ENCODE measurements around the gene DHRS12.

Gene DHRS12

DNA sequence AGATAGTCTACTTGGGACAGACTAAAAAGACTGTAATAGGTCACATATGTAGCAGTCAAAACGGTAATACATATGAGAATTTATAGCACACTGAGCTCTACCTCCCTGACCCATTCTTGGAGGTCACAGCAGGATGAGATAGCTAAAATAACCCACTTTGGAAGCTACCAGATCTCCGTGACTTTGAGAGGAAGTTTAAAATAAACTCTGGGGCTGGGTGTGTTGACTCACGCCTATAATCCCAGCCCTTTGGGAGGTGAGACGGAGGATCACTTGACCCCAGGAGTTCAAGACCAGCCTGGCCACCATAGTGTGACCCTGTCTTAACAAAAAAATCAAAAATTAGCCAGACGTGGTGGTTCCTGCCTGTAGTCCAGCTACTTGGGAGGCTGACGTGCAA is 45.3 kb downstream of the DHRS12 start:
- Histone ChIP-seq H3K9ac (ENCODE audit: low read depth, low read length, poor library complexity) (no peak overlapping the region), H3K36me3 (replicated peaks in 1 of 2; ENCODE audit: control insufficient read depth in 2 of 2, insufficient read depth in 2 of 2, low read length in 2 of 2) (peaks cover 13 to 73% of the 10 kb centered on the region in 2 donors), H3K79me1 (ENCODE audit: low read depth, low read length) (no peaks in the 10 kb centered on the region), H2AFZ (ENCODE audit: low read length) (no peak overlapping the region), H3K23ac (ENCODE audit: low read depth, low read length, poor library complexity) (no peak overlapping the region), H4K8ac (ENCODE audit: low read depth, low read length) (no peak overlapping the region), H3K14ac (ENCODE audit: low read length) (no peak overlapping the region), H3K27ac (replicated peaks; ENCODE audit: low read length) (no peak overlapping the region), H2BK12ac (ENCODE audit: low read length) (no peak overlapping the region), H2AK5ac (ENCODE audit: low read depth, low read length) (no peak overlapping the region), H4K91ac (ENCODE audit: low read depth, low read length, poor library complexity) (no peak overlapping the region), H3K18ac (ENCODE audit: low read length) (no peak overlapping the region), H3K27me3 (ENCODE audit: control insufficient read depth in 3 of 3, insufficient read depth in 3 of 3, low read depth in 1 of 3, low read length in 3 of 3) (no peaks in the 10 kb centered on the region), H3K4ac (ENCODE audit: low read length) (no peak overlapping the region), H2BK15ac (ENCODE audit: low read length) (no peak overlapping the region), H2BK5ac (ENCODE audit: low read length) (no peak overlapping the region), H3K4me2 (ENCODE audit: insufficient read depth, low read length, poor library complexity, severe bottlenecking) (no peak overlapping the region), H2BK120ac (ENCODE audit: low read depth, low read length) (no peak overlapping the region), H3K4me3 (ENCODE audit: low read length in 2 of 2) (no peak overlapping the region), H3K9me3 (replicated peaks in 1 of 2; ENCODE audit: control insufficient read depth in 2 of 2, insufficient read depth in 1 of 2, low read depth in 1 of 2, low read length in 2 of 2) (no peaks in the 10 kb centered on the region), H3K4me1 (ENCODE audit: control insufficient read depth in 2 of 2, insufficient read depth in 1 of 2, low read depth in 1 of 2, low read length in 2 of 2) (peaks cover 0 to 2% of the 10 kb centered on the region in 2 donors)
- no peak for DNase-seq (ENCODE audit: low spot score)
- no CpG with 5 or more reads among the region's 6 CpGs for WGBS, 2 donors (ENCODE audit: extremely low coverage in 2 of 2, insufficient read length in 2 of 2, insufficient replicate concordance in 1 of 2)

DNA sequence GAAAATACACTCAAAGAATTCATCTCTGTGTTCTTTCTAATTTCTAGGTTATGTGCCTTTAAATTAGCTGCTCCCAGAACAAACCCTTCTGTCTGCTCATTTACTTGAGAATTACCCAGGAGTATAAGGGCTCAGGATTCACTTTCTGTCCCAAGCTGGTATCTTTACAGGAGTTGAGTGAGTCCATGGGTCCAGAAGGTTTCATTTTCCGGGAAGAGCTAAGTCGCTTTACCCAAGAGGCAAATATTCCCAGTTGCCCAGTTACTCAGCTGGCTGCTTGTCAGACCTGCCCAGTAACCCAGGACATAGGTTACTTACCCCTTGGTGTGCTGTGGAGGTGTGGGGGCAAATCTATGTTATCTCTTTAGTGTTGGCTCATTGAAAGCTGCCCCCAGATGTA is 47.3 kb downstream of the DHRS12 start:
- Histone ChIP-seq H2BK5ac (ENCODE audit: low read length) (no peak overlapping the region), H3K14ac (ENCODE audit: low read length) (no peak overlapping the region), H2AFZ (ENCODE audit: low read length) (no peak overlapping the region), H3K27me3 (ENCODE audit: control insufficient read depth in 3 of 3, insufficient read depth in 3 of 3, low read depth in 1 of 3, low read length in 3 of 3) (no peaks in the 10 kb centered on the region), H3K9me3 (replicated peaks in 1 of 2; ENCODE audit: control insufficient read depth in 2 of 2, insufficient read depth in 1 of 2, low read depth in 1 of 2, low read length in 2 of 2) (no peaks in the 10 kb centered on the region), H3K4ac (ENCODE audit: low read length) (no peak overlapping the region), H3K79me1 (ENCODE audit: low read depth, low read length) (no peaks in the 10 kb centered on the region), H3K36me3 (replicated peaks in 1 of 2; ENCODE audit: control insufficient read depth in 2 of 2, insufficient read depth in 2 of 2, low read length in 2 of 2) (peaks cover 19 to 87% of the 10 kb centered on the region in 2 donors), H3K4me3 (ENCODE audit: low read length in 2 of 2) (no peak overlapping the region), H2AK5ac (ENCODE audit: low read depth, low read length) (no peak overlapping the region), H3K23ac (ENCODE audit: low read depth, low read length, poor library complexity) (no peak overlapping the region), H3K9ac (ENCODE audit: low read depth, low read length, poor library complexity) (no peak overlapping the region), H3K4me1 (ENCODE audit: control insufficient read depth in 2 of 2, insufficient read depth in 1 of 2, low read depth in 1 of 2, low read length in 2 of 2) (peaks cover 0 to 2% of the 10 kb centered on the region in 2 donors), H2BK15ac (ENCODE audit: low read length) (no peak overlapping the region), H4K8ac (ENCODE audit: low read depth, low read length) (no peak overlapping the region), H2BK120ac (ENCODE audit: low read depth, low read length) (no peak overlapping the region), H3K27ac (replicated peaks; ENCODE audit: low read length) (no peak overlapping the region), H2BK12ac (ENCODE audit: low read length) (no peak overlapping the region), H4K91ac (ENCODE audit: low read depth, low read length, poor library complexity) (no peak overlapping the region), H3K18ac (ENCODE audit: low read length) (no peak overlapping the region), H3K4me2 (ENCODE audit: insufficient read depth, low read length, poor library complexity, severe bottlenecking) (no peak overlapping the region)
- no CpG with 5 or more reads among the region's 2 CpGs for WGBS, 2 donors (ENCODE audit: extremely low coverage in 2 of 2, insufficient read length in 2 of 2, insufficient replicate concordance in 1 of 2)
- no peak for DNase-seq (ENCODE audit: low spot score)

DNA sequence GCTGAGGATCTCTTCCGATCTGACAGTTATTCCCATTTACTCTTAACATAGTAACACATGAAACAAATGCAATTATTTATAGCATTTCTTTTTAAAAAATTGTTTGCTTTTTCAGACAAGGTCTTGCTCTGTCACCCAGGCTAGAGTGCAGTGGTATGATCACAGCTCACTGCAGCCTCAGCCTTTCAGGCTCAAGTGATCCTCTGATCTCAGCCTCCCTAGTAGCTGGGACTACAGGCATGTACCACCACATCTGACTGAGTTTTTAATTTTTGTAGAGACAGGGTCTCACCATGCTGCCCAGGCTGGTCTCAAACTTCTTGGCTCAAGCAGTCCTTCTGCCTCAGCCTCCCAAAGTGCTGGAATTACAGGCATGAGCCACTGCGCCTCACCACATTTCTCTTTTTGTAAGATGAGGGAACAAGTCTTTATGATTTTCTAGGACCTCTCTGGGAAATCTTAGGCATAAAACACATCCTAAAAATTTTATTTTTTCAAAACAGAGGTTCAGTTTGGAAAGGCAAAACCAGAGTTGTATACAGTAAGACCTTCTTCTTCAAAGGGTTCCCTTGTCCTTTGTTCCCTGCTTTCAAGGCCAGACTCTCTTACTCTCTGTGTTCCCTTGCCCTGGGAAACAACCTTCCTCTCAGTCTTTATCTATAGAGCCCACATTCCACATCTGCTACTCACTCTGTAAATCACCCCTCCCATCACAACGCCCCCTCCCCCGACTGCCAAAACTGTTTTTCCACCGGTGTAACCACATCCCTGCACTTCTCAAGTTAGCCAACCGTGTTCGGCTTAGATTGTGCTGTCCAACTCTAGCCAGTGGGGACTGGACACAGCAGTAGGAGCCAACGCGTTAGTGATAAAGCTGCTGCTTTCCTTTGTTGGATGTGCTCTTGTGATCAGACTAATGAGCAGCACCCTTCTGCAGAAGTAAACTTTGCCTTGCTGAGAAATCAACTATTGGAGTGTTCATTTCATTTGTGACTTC is 56.2 kb downstream of the DHRS12 start:
- no peak overlapping the region for H3K14ac ChIP-seq (ENCODE audit: low read length)
- H3K4me2 ChIP-seq (ENCODE audit: insufficient read depth, low read length, poor library complexity, severe bottlenecking) = no peak overlapping the region
- no peak overlapping the region for H4K91ac ChIP-seq (ENCODE audit: low read depth, low read length, poor library complexity)
- no peaks in the 10 kb centered on the region for H3K27me3 ChIP-seq (ENCODE audit: control insufficient read depth in 3 of 3, insufficient read depth in 3 of 3, low read depth in 1 of 3, low read length in 3 of 3)
- no peak overlapping the region for H3K27ac ChIP-seq (replicated peaks; ENCODE audit: low read length)
- no peak overlapping the region for H2BK120ac ChIP-seq (ENCODE audit: low read depth, low read length)
- no peak overlapping the region for H2AK5ac ChIP-seq (ENCODE audit: low read depth, low read length)
- no peak overlapping the region for H2BK15ac ChIP-seq (ENCODE audit: low read length)
- no peaks in the 10 kb centered on the region for H3K79me1 ChIP-seq (ENCODE audit: low read depth, low read length)
- H2BK12ac ChIP-seq (ENCODE audit: low read length) = no peak overlapping the region
- no peak overlapping the region for H2AFZ ChIP-seq (ENCODE audit: low read length)
- no peak overlapping the region for H3K18ac ChIP-seq (ENCODE audit: low read length)
- H3K36me3 ChIP-seq (replicated peaks in 1 of 2; ENCODE audit: control insufficient read depth in 2 of 2, insufficient read depth in 2 of 2, low read length in 2 of 2) = peaks cover 10 to 58% of the 10 kb centered on the region in 2 donors
- H3K4me3 ChIP-seq (ENCODE audit: low read length in 2 of 2) = peak overlapping the region in 1 of 2 donors; percentile 13
- no peak overlapping the region for H4K8ac ChIP-seq (ENCODE audit: low read depth, low read length)
- H3K23ac ChIP-seq (ENCODE audit: low read depth, low read length, poor library complexity) = no peak overlapping the region
- peak overlapping the region; percentile 9 for H3K9ac ChIP-seq (ENCODE audit: low read depth, low read length, poor library complexity)
- peaks cover 7 to 23% of the 10 kb centered on the region in 2 donors for H3K9me3 ChIP-seq (replicated peaks in 1 of 2; ENCODE audit: control insufficient read depth in 2 of 2, insufficient read depth in 1 of 2, low read depth in 1 of 2, low read length in 2 of 2)
- H3K4ac ChIP-seq (ENCODE audit: low read length) = no peak overlapping the region
- DNase-seq (ENCODE audit: low spot score) = no peak
- H3K4me1 ChIP-seq (ENCODE audit: control insufficient read depth in 2 of 2, insufficient read depth in 1 of 2, low read depth in 1 of 2, low read length in 2 of 2) = no peaks in the 10 kb centered on the region
- 100% methylated on average over 2 of the region's 9 CpGs; no CpG with 5 or more reads in 1 of the 2 donors for WGBS, 2 donors (ENCODE audit: extremely low coverage in 2 of 2, insufficient read length in 2 of 2, insufficient replicate concordance in 1 of 2)
- no peak overlapping the region for H2BK5ac ChIP-seq (ENCODE audit: low read length)

DNA sequence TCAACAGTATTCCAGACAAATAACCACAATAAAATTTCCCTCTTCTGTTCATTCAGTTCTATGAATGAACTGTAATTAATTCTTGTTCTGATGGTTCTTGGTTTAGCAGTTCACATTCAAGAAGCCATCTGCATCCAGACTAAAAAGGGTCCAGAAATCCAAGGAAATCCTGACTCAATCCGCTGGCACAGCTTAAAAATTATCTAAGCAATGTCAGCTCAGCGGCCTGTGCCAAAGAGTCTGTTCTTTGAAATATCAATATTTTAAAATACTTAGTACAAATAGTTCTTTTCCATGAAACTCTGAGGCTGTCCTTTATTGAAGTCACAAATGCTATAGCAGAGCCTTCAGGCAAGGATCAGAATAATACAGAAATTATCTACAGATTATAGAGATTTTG is 57.2 kb downstream of the DHRS12 start:
- Histone ChIP-seq H2BK5ac (ENCODE audit: low read length) (no peak overlapping the region), H3K14ac (ENCODE audit: low read length) (no peak overlapping the region), H3K79me1 (ENCODE audit: low read depth, low read length) (no peaks in the 10 kb centered on the region), H2BK15ac (ENCODE audit: low read length) (no peak overlapping the region), H3K18ac (ENCODE audit: low read length) (no peak overlapping the region), H4K8ac (ENCODE audit: low read depth, low read length) (no peak overlapping the region), H3K4me2 (ENCODE audit: insufficient read depth, low read length, poor library complexity, severe bottlenecking) (no peak overlapping the region), H3K27me3 (ENCODE audit: control insufficient read depth in 3 of 3, insufficient read depth in 3 of 3, low read depth in 1 of 3, low read length in 3 of 3) (no peaks in the 10 kb centered on the region), H2AFZ (ENCODE audit: low read length) (no peak overlapping the region), H3K23ac (ENCODE audit: low read depth, low read length, poor library complexity) (no peak overlapping the region), H2AK5ac (ENCODE audit: low read depth, low read length) (no peak overlapping the region), H3K9ac (ENCODE audit: low read depth, low read length, poor library complexity) (no peak overlapping the region), H3K9me3 (replicated peaks in 1 of 2; ENCODE audit: control insufficient read depth in 2 of 2, insufficient read depth in 1 of 2, low read depth in 1 of 2, low read length in 2 of 2) (peaks cover 7 to 23% of the 10 kb centered on the region in 2 donors), H2BK120ac (ENCODE audit: low read depth, low read length) (no peak overlapping the region), H3K4ac (ENCODE audit: low read length) (no peak overlapping the region), H3K36me3 (replicated peaks in 1 of 2; ENCODE audit: control insufficient read depth in 2 of 2, insufficient read depth in 2 of 2, low read length in 2 of 2) (peaks cover 7 to 50% of the 10 kb centered on the region in 2 donors), H2BK12ac (ENCODE audit: low read length) (no peak overlapping the region), H3K27ac (replicated peaks; ENCODE audit: low read length) (no peak overlapping the region), H4K91ac (ENCODE audit: low read depth, low read length, poor library complexity) (no peak overlapping the region), H3K4me3 (ENCODE audit: low read length in 2 of 2) (no peak overlapping the region), H3K4me1 (ENCODE audit: control insufficient read depth in 2 of 2, insufficient read depth in 1 of 2, low read depth in 1 of 2, low read length in 2 of 2) (no peaks in the 10 kb centered on the region)
- WGBS, 2 donors (ENCODE audit: extremely low coverage in 2 of 2, insufficient read length in 2 of 2, insufficient replicate concordance in 1 of 2) = no CpG with 5 or more reads among the region's 2 CpGs
- no peak for DNase-seq (ENCODE audit: low spot score)

Data from neuronal stem cell (in vitro differentiated cells).